ENCODE measurements around the gene ERC1.
"Not testable (repeated sequence)": the region's sequence is repeated elsewhere in the genome, so short reads cannot be mapped to it uniquely, and the experiment has no call there.

GRCh38 chr12:1051672-1052071 is 60.6 kb downstream of the ERC1 start:
- not testable (repeated sequence) for TF ChIP-seq CTCF, POLR2AphosphoS5, POLR2A (IDR thresholded peaks at IDR 0.05)
